GM19240 (cell line): ENCODE results near the gene PRRT1.
A peak's percentile ranks its signal among the peaks of the same experiment; 100 is the strongest.
"Not testable (repeated sequence)": the region's sequence is repeated elsewhere in the genome, so short reads cannot be mapped to it uniquely, and the experiment has no call there.

Source experiments
- DNase-seq: peaks from one replicate; pipeline ENCODE4 v3.0.0; 2011; ENCODE audit warnings: low spot score; ENCODE audit not compliant: insufficient read length

The PRRT1 gene

DNA sequence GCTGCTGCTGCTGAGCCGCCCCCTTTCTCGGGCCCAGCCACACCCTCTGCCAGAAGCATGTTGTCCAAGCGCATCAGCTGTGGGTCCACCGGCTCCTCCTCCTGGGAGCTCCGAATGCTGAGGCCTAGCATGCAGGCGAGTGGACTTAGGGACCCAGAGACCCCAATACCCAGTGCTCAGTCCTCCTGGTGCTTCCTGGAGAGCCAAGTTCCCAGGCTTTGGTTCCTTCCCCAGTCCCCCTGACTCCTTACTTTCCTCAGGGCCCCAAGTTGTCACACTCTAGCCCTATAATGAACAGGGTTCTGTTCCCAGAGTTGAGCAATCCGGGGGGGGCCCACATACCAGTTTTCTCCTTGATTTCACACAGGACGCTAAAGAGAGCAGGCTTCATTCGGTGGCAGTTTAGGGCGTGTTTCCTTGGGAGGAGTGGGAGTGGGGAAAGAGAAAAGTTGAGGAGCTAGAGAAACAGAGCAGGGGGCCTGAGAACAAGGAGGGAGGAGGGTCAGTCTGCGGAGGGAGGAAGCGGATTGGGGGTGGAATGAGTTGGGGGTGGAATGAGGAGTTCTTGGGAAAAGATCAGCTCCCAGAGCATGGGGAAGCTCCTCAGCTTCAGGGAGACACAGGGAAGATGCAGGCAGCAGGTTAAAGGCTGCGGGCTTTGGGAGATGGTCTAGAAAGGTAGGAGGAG is 36.8 kb upstream of the PRRT1 start:
- no peak for DNase-seq

DNA sequence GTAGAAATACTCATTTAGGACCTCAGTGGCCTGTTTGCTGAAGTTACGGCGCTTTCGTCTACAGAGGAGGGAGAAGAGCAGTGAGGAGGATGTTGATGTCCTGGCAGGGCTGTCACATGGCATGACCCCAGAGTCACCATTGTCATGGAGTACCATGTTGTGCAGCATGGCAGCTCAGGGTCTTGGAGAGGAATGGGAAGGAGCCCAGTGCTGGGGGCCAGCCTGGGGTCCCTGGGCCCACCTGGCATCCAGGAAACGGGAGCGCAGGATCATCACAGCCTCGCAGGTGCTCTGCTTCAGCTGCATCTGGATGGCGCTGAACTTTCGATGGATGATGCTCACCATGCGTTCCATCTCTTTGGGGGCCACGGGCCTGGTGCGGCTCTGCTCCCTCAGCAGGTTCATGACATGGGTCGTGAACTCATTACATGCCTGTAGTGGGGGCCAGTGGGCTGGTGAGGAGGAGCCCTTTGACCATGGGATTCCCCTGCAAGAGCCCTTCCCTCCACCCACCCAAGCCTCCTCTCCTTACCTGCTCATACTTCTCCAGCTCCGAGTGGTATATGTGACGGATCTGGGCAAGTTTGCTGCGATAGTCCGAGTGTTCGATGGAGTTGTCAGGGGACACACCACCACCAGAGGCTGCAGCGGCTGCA is 36.1 kb upstream of the PRRT1 start:
- not testable (repeated sequence) for DNase-seq

- DNase-seq, result no peak
These were observed 35.4 kb upstream of the PRRT1 start for GRCh38 chr6:32187009-32187709.

- DNase-seq, result not testable (repeated sequence)
These were observed 34.6 kb upstream of the PRRT1 start for GRCh38 chr6:32186151-32186840.

DNA sequence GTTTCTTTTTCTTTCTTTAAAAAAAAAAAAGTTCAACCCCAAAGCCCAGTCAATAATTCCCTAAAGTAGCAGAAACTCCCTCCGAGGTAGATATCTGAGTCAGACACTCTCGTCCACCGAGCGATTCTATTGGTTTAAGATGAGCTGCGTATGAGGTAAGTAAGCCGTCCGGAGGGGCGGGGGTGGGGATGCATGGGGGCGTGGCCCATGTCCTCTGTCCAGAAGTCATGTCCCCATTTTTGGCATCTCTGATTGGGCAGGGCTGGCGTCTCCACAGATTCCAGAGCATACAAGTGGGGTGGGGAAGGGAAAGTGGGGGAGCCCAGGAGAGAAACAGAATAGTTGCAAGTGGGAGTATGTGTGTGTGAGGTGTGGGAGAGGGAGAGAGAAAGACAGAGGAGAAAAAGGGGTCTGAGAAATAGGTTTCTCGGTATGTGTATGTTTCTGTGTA is 34.0 kb upstream of the PRRT1 start:
- not testable (repeated sequence) for DNase-seq

GRCh38 chr6:32184084-32184640 is 32.4 kb upstream of the PRRT1 start, which contains the start of gene AGER:
AGER (minus strand) TSS chr6:32184253; CDS start chr6:32184222, 31 bp downstream.
- no peak for DNase-seq

- no peak for DNase-seq
These were observed 31.8 kb upstream of the PRRT1 start for GRCh38 chr6:32183483-32184083.

DNA sequence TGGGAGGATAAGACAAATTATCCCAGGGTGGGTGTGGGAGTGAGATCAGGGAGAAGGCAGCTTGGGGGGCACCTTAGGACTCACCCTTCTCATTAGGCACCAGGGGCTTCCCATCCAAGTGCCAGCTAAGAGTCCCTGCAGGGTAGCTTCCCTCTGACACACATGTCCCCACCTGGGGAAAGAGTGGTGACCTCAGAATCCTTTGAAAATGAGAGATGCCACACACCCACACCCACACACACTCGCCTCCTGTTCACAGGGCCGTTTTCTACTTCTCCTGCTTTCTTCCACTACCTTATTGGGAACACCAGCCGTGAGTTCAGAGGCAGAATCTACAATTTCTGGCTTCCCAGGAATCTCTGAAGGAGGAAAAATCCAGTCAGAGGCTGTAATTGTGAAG is 31.3 kb upstream of the PRRT1 start:
- no peak for DNase-seq

DNA sequence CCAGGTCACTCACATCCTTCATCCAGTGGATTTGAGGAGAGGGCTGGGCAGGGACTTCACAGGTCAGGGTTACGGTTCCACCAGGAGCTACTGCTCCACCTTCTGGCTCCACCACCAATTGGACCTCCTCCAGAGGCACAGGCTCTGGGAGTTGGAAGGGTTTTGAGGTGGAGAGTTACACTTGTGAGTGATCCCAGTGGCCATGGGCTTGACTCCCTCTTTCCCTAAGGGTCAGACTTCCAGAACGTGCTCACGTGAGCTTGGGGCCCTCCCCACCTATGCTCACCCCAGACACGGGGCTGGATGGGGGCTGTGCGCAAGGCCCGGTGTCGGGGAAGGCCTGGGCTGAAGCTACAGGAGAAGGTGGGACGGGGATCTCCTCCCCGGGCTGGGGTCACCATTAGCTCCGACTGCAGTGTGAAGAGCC is 30.8 kb upstream of the PRRT1 start:
- DNase-seq, result no peak

DNA sequence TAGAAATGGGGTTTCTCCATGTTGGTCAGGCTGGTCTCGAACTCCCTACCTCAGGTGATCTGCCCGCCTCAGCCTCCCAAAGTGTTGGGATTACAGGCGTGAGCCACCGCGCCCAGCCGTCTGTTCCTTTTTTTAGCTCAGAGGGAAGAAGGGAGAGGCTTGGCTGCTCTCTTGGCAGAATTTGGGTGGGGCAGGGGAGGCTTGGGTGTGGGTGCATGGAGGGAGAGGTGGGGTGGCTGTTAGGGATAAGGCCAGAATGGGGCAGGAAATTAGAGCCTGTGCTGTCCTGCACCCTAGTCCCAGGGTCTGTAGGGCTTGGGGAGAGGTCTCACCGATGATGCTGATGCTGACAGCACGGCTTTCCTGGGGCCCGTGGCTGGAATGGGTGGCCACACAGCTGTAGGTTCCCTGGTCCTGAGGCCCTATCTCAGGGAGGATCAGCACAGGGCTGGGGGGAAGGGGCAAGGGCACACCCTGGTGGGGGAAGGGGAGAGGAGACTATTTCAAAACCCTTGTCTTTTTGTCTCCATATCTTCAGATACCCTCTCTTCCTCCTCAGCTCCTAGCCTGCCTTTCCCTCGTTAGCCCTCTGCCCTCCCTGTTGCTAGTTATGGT is 30.3 kb upstream of the PRRT1 start:
- DNase-seq, result no peak

DNA sequence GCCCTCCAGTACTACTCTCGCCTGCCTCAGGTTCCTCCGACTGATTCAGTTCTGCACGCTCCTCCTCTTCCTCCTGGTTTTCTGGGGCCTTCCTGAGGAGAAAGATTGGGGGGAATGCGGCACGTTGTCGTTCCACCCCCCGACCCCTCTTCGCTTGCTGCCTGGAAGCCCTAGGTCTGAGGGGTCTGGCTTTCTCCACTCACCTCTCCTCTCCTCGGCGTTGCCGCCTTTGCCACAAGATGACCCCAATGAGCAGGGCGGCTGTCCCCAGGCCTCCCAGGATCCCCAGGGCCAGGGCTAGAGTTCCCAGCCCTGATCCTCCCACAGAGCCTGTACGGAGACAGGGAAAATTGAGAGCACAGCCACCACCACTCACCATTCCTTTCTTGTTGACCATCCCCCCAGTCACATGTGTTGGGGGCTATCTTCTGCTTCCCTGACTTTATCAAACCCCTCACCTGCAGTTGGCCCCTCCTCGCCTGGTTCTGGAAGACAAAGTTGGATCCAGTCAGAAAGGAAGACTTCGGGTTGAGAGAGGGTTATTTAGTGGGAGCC is 29.5 kb upstream of the PRRT1 start:
- DNase-seq, result no peak

DNA sequence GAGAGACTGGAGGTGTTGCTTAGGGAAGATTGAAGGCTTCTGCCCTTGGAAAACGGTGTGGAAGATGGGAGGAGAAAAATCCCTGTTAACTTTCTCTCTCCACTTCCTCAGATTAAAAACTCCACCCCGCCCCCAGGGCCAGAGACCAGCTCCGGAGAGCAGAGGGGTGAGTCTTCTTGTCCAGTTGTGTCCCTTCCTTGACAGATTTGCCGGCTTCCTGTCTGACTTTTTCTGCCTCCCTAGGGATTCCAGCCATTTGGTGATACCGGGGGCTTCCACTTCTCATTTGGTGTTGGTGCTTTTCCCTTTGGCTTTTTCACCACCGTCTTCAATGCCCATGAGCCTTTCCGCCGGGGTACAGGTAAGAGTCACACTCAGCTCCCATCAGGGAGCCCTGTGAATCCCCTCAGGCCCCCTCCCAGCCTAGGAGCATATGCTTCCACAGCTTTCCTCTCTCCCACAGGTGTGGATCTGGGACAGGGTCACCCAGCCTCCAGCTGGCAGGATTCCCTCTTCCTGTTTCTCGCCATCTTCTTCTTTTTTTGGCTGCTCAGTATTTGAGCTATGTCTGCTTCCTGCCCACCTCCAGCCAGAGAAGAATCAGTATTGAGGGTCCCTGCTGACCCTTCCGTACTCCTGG is 28.1 kb upstream of the PRRT1 start:
- no peak for DNase-seq

GRCh38 chr6:32178547-32179440 is 27.1 kb upstream of the PRRT1 start:
- no peak for DNase-seq

GRCh38 chr6:32177788-32178546 is 26.2 kb upstream of the PRRT1 start, which contains the start of gene RNF5:
RNF5 (plus strand) TSS chr6:32178405; CDS start chr6:32178512, 107 bp downstream.
- DNase-seq, result peak; percentile 90

GRCh38 chr6:32177183-32177787 is 25.5 kb upstream of the PRRT1 start:
- DNase-seq, result no peak

DNA sequence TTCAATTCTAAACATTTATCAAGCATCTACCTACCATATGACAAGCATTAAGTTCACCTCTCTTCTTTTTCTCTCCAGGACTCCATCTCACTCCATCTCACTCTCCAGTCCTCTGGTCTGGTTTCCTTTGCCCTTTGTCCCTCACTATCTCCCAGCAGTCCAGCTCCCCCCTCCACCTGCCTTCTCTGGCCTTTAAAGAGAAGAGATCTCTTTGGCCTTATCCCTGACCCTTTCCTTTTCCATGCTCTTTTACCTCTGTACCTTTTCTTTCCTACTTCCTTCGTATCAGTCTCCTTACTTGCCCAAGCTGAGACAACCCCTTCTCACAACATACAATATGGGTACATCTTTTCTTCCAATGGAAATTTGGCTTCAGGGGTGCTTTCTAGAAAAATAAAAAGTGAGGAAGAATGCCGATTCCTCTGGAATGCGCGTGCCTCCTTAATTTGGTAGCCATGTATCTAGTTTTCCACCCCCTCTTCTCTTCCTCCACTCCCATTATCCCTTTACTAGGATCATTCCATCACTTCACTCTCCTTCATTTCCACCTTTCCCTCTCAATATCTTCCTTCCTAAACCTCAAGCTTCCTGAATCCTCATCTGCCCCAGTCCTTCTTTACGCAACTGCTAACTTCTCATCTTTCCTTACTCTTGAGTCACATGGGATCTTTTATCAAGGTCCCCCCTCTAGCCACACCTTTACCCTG is 24.9 kb upstream of the PRRT1 start:
- DNase-seq, result no peak
